Measurements from ENCODE around the gene EGFLAM.

DNA sequence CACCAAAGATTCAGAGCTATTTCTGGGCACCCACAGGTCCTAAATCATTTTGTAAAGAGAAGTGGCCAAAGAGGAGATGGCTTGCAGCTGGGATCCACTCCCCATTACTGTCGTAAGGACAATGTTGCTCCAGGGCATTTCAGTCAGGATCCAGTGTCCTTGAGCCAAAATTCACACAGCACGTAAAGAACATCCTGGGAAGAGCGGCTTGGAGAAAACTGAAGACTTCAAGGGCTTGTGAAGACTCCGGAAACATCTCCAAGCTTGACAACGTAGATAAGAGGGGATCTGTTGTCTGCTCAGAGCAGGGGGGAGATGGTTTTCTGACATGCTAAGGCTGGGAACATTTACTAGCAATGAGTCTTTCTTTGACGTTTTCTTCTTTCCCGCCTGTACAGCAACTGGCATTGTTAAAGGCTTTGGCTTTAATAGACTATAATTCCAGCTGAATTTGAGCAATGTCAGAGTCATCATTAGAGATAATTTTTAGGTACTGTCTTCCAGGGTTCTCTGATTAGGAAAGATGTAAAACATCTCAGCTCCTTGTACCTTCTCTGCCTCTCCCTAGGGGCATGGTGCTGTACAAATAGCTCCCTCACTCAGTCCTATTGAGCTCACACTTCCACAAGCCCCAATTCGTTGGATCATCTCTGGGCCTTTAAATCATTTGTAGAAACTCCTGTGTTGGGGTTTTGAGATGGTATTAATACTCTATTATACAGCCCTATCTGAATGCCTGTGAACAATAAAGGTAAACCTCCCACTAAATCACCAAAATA, 39.7 kb downstream of the EGFLAM start:
- TF ChIP-seq, protein P1, sequence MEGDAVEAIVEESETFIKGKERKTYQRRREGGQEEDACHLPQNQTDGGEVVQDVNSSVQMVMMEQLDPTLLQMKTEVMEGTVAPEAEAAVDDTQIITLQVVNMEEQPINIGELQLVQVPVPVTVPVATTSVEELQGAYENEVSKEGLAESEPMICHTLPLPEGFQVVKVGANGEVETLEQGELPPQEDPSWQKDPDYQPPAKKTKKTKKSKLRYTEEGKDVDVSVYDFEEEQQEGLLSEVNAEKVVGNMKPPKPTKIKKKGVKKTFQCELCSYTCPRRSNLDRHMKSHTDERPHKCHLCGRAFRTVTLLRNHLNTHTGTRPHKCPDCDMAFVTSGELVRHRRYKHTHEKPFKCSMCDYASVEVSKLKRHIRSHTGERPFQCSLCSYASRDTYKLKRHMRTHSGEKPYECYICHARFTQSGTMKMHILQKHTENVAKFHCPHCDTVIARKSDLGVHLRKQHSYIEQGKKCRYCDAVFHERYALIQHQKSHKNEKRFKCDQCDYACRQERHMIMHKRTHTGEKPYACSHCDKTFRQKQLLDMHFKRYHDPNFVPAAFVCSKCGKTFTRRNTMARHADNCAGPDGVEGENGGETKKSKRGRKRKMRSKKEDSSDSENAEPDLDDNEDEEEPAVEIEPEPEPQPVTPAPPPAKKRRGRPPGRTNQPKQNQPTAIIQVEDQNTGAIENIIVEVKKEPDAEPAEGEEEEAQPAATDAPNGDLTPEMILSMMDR (IDR thresholded peaks at IDR 0.05), result no peak
- no peak for TF ChIP-seq POLR2A (IDR thresholded peaks at IDR 0.05)
